ENCODE results near the gene MNS1. TPM values are rescaled to one million over a fixed set of nuclear protein-coding genes. Genes with fewer than 3 reads are reported as not detected.
"Not testable (repeated sequence)": the region's sequence is repeated elsewhere in the genome, so short reads cannot be mapped to it uniquely, and the experiment has no call there.

The MNS1 gene
- polyA plus RNA-seq, 1 donor (not counting 4 experiments of a cell fraction or from before 2014, with no cell fraction given) = 0.37 TPM

GRCh38 chr15:56425976-56426375 lies 39.0 kb downstream of the MNS1 start:
- Histone ChIP-seq H3K4me3 (ENCODE audit: control insufficient read depth in 2 of 3, extremely low read depth in 1 of 3, insufficient read depth in 2 of 3, low read depth in 1 of 3, low read length in 3 of 3) (no peak overlapping the region), H3K4me1 (ENCODE audit: control insufficient read depth, extremely low read depth, insufficient read depth, low read length) (no peaks in the 10 kb centered on the region), H3K27ac (ENCODE audit: control insufficient read depth, insufficient read depth, low read length) (no peak overlapping the region), H3K36me3 (ENCODE audit: control insufficient read depth in 2 of 2, extremely low read depth in 1 of 2, insufficient read depth in 2 of 2, low read length in 2 of 2) (no peaks in the 10 kb centered on the region), H2AFZ (ENCODE audit: control insufficient read depth, low read length) (no peak overlapping the region), H3K9me3 (ENCODE audit: control insufficient read depth, low read depth, low read length) (no peaks in the 10 kb centered on the region), H3K79me2 (ENCODE audit: control insufficient read depth, insufficient read depth, low read length) (no peaks in the 10 kb centered on the region), H3K9me1 (ENCODE audit: control insufficient read depth, extremely low read depth, insufficient read depth, low read length) (no peaks in the 10 kb centered on the region), H3K9ac (ENCODE audit: control insufficient read depth, extremely low read depth, insufficient read depth, low read length) (no peak overlapping the region), H3K27me3 (ENCODE audit: control insufficient read depth, extremely low read depth, insufficient read depth, low read length) (no peaks in the 10 kb centered on the region), H3K4me2 (ENCODE audit: control insufficient read depth, extremely low read depth, insufficient read depth, low read depth, low read length) (no peak overlapping the region), H4K20me1 (ENCODE audit: control insufficient read depth, extremely low read depth, insufficient read depth, low read length) (no peaks in the 10 kb centered on the region)
- no peak for TF ChIP-seq EZH2 (IDR thresholded peaks at IDR 0.05; ENCODE audit: low read length)
- TF ChIP-seq CTCF (optimal IDR thresholded peaks at IDR 0.05 in 1 of 3, IDR thresholded peaks at IDR 0.05 in 1 of 3, conservative IDR thresholded peaks at IDR 0.05 in 1 of 3; ENCODE audit: extremely low read depth in 1 of 3, insufficient read depth in 2 of 3, low read length in 3 of 3) = no peak
- no peak for DNase-seq (ENCODE audit: low read depth, low spot score)
- dilution Hi-C loops (cut with MboI; ENCODE audit: extremely low pct_ligation_motif_present, low sequenced_read_pairs) = no loop called here
- no peak for FAIRE-seq

GRCh38 chr15:56425276-56425675 lies 39.7 kb downstream of the MNS1 start:
- Histone ChIP-seq H2AFZ (ENCODE audit: control insufficient read depth, low read length) (no peak overlapping the region), H3K4me1 (ENCODE audit: control insufficient read depth, extremely low read depth, insufficient read depth, low read length) (no peaks in the 10 kb centered on the region), H3K4me3 (ENCODE audit: control insufficient read depth in 2 of 3, extremely low read depth in 1 of 3, insufficient read depth in 2 of 3, low read depth in 1 of 3, low read length in 3 of 3) (no peak overlapping the region), H3K9ac (ENCODE audit: control insufficient read depth, extremely low read depth, insufficient read depth, low read length) (no peak overlapping the region), H3K79me2 (ENCODE audit: control insufficient read depth, insufficient read depth, low read length) (no peaks in the 10 kb centered on the region), H3K9me1 (ENCODE audit: control insufficient read depth, extremely low read depth, insufficient read depth, low read length) (no peaks in the 10 kb centered on the region), H3K36me3 (ENCODE audit: control insufficient read depth in 2 of 2, extremely low read depth in 1 of 2, insufficient read depth in 2 of 2, low read length in 2 of 2) (no peaks in the 10 kb centered on the region), H3K4me2 (ENCODE audit: control insufficient read depth, extremely low read depth, insufficient read depth, low read depth, low read length) (no peak overlapping the region), H3K9me3 (ENCODE audit: control insufficient read depth, low read depth, low read length) (no peaks in the 10 kb centered on the region), H3K27ac (ENCODE audit: control insufficient read depth, insufficient read depth, low read length) (no peak overlapping the region), H4K20me1 (ENCODE audit: control insufficient read depth, extremely low read depth, insufficient read depth, low read length) (no peaks in the 10 kb centered on the region), H3K27me3 (ENCODE audit: control insufficient read depth, extremely low read depth, insufficient read depth, low read length) (no peaks in the 10 kb centered on the region)
- FAIRE-seq (no peak), DNase-seq (ENCODE audit: low read depth, low spot score) (no peak)
- dilution Hi-C loops (cut with MboI; ENCODE audit: extremely low pct_ligation_motif_present, low sequenced_read_pairs) = no loop called here
- TF ChIP-seq EZH2 (IDR thresholded peaks at IDR 0.05; ENCODE audit: low read length) = no peak
- TF ChIP-seq CTCF (optimal IDR thresholded peaks at IDR 0.05 in 1 of 3, IDR thresholded peaks at IDR 0.05 in 1 of 3, conservative IDR thresholded peaks at IDR 0.05 in 1 of 3; ENCODE audit: extremely low read depth in 1 of 3, insufficient read depth in 2 of 3, low read length in 3 of 3) = no peak

- H3K9ac ChIP-seq (ENCODE audit: control insufficient read depth, extremely low read depth, insufficient read depth, low read length); H3K4me2 ChIP-seq (ENCODE audit: control insufficient read depth, extremely low read depth, insufficient read depth, low read depth, low read length); DNase-seq (ENCODE audit: low read depth, low spot score); H3K4me3 ChIP-seq (ENCODE audit: control insufficient read depth in 2 of 3, extremely low read depth in 1 of 3, insufficient read depth in 2 of 3, low read depth in 1 of 3, low read length in 3 of 3); dilution Hi-C loops (cut with MboI; ENCODE audit: extremely low pct_ligation_motif_present, low sequenced_read_pairs); H3K36me3 ChIP-seq (ENCODE audit: control insufficient read depth in 2 of 2, extremely low read depth in 1 of 2, insufficient read depth in 2 of 2, low read length in 2 of 2); H4K20me1 ChIP-seq (ENCODE audit: control insufficient read depth, extremely low read depth, insufficient read depth, low read length); H2AFZ ChIP-seq (ENCODE audit: control insufficient read depth, low read length); H3K27me3 ChIP-seq (ENCODE audit: control insufficient read depth, extremely low read depth, insufficient read depth, low read length); H3K9me1 ChIP-seq (ENCODE audit: control insufficient read depth, extremely low read depth, insufficient read depth, low read length); H3K4me1 ChIP-seq (ENCODE audit: control insufficient read depth, extremely low read depth, insufficient read depth, low read length); H3K27ac ChIP-seq (ENCODE audit: control insufficient read depth, insufficient read depth, low read length); H3K79me2 ChIP-seq (ENCODE audit: control insufficient read depth, insufficient read depth, low read length); H3K9me3 ChIP-seq (ENCODE audit: control insufficient read depth, low read depth, low read length): not testable (repeated sequence)
- peak; percentile 36 for FAIRE-seq
Observed at GRCh38 chr15:56413114-56413733, 51.7 kb downstream of the MNS1 start.
